ENCODE measurements around the gene PACSIN1.

- TF ChIP-seq CTCF (IDR thresholded peaks at IDR 0.05) (no peak), EZH2 (IDR thresholded peaks at IDR 0.05) (no peak)
These were observed 71.3 kb downstream of the PACSIN1 start for GRCh38 chr6:34536959-34537848.

Data from neural progenitor cell (in vitro differentiated cells).